T-cell (primary cell): Measurements from ENCODE around the gene LIMK2. TPM values are rescaled to one million over a fixed set of nuclear protein-coding genes. Genes with fewer than 3 reads are reported as not detected.

Experiments used
- ATAC-seq, 4 experiments: fragments of 200-7000 bp in 3 of 4; fragments of 150-1000 bp in 1 of 4; cut with Tn5 transposase; replicated peaks in 1 of 4; 1 replicate in 3 of 4; 2 replicates in 1 of 4; pipeline ENCODE4 v1.10.0; 2021; ENCODE audit warnings: moderate library complexity in 3 of 4, mild to moderate bottlenecking in 2 of 4, moderate number of reproducible peaks in 1 of 4
- CTCF ChIA-PET, 2 donors: fragments of 300-600 bp; sonication (Branson Sonifier 250); formaldehyde crosslinking; loops; one replicate each; lab custom pipeline; 2022; ENCODE audit warnings: antibody characterized with exemption in 2 of 2; lab: Charles Lee
- POLR2A ChIA-PET, 2 donors: fragments of 300-600 bp; sonication (Branson Sonifier 250); formaldehyde crosslinking; loops; one replicate each; lab custom pipeline; 2022; ENCODE audit warnings: antibody characterized with exemption in 2 of 2; lab: Charles Lee
- DNase-seq, 35 experiments: peaks; one replicate each; pipeline versions ENCODE4 v3.0.0 to v3.0.0-alpha.2; 2013 to 2023
- H3K27ac ChIP-seq: one replicate; pipeline ENCODE4 v1.5.1; 2013; ENCODE audit warnings: low read length
- H3K27me3 ChIP-seq, 2 experiments: replicated peaks in 1 of 2; 1 replicate in 1 of 2; 2 replicates in 1 of 2; pipeline versions ENCODE4 v1.6.1 to v1.7.0; 2013; ENCODE audit warnings: low read length in 1 of 2, mixed read lengths in 1 of 2; ENCODE audit not compliant: control insufficient read depth in 2 of 2, insufficient read depth in 2 of 2; ENCODE audit errors: extremely low read depth in 1 of 2
- H3K36me3 ChIP-seq, 2 donors: 1 replicate in 1 of 2; 2 replicates in 1 of 2; pipeline versions ENCODE4 v1.6.1 to v1.7.0; 2013; ENCODE audit warnings: low read length in 1 of 2; ENCODE audit not compliant: control insufficient read depth in 2 of 2, insufficient read depth in 1 of 2; ENCODE audit errors: extremely low read depth in 1 of 2
- H3K4me1 ChIP-seq, 2 experiments: 1 replicate in 1 of 2; 2 replicates in 1 of 2; pipeline versions ENCODE4 v1.6.1 to v1.7.0; 2013; ENCODE audit warnings: low read length in 2 of 2, mixed read lengths in 1 of 2; ENCODE audit not compliant: insufficient read depth in 2 of 2, control insufficient read depth in 1 of 2; ENCODE audit errors: extremely low read depth in 1 of 2
- H3K4me3 ChIP-seq, 2 donors: 1 replicate in 1 of 2; 2 replicates in 1 of 2; pipeline versions ENCODE4 v1.5.1 to v1.7.0; 2013; ENCODE audit warnings: mild to moderate bottlenecking in 2 of 2, low read length in 1 of 2, moderate library complexity in 1 of 2; ENCODE audit not compliant: control insufficient read depth in 1 of 2; ENCODE audit errors: extremely low read depth in 1 of 2
- H3K9me3 ChIP-seq: 2 replicates; pipeline ENCODE4 v1.7.0; 2013
- H3K27ac Mint-ChIP-seq, 2 donors: one replicate each; pipeline ENCODE4 v1.8.0; 2020 to 2021; ENCODE audit warnings: mild to moderate bottlenecking in 2 of 2, mixed read lengths in 2 of 2
- H3K27me3 Mint-ChIP-seq, 2 donors: one replicate each; pipeline ENCODE4 v1.8.0; 2021 to 2022; ENCODE audit warnings: mixed read lengths in 2 of 2
- H3K36me3 Mint-ChIP-seq: one replicate; pipeline ENCODE4 v1.8.0; 2021; ENCODE audit warnings: mixed read lengths
- H3K4me1 Mint-ChIP-seq, 3 donors: one replicate each; pipeline ENCODE4 v1.8.0; 2020 to 2022; ENCODE audit warnings: mixed read lengths in 3 of 3, mild to moderate bottlenecking in 1 of 3
- H3K4me3 Mint-ChIP-seq, 3 donors: one replicate each; pipeline ENCODE4 v1.8.0; 2020 to 2022; ENCODE audit warnings: mild to moderate bottlenecking in 3 of 3, mixed read lengths in 3 of 3, moderate library complexity in 3 of 3
- H3K9me3 Mint-ChIP-seq, 3 donors: one replicate each; pipeline ENCODE4 v1.8.0; 2020 to 2022; ENCODE audit warnings: mixed read lengths in 3 of 3
- WGBS: methylation state at CpG from one replicate; pipeline ENCODE4 v1.1.5; 2013; ENCODE audit warnings: missing lambda C conversion rate; ENCODE audit not compliant: insufficient coverage; 5-methylcytosine and 5-hydroxymethylcytosine counted together
- total RNA-seq, 35 experiments: library from RNA in 6 of 35; stranded (reverse) in 6 of 35; fragments of 120-200 nt in 1 of 35; gene quantifications; one replicate each; pipeline versions ENCODE4 v1.2.1 to v1.2.4 and lab custom pipeline; 2013 to 2026

LIMK2 gene
- total RNA-seq, 5 donors from 2014 or later (not counting 1 experiment from before 2014, with no cell fraction given): 21.5 to 31.5 (median 29.7) TPM

GRCh38 chr22:31177420-31178162 lies 34.5 kb upstream of the LIMK2 start:
- ChIA-PET CTCF (no interaction called here), POLR2A (no interaction called here)
- Histone ChIP-seq H3K27me3 (no peaks in the 10 kb centered on the region), H3K36me3 (peaks cover 7 to 21% of the 10 kb centered on the region in 2 donors), H3K27ac (no peak overlapping the region), H3K9me3 (no peaks in the 10 kb centered on the region), H3K4me1 (peaks cover 0 to 2% of the 10 kb centered on the region in 2 experiments), H3K4me3 (no peak overlapping the region)
- 100% methylated on average over 3 of the region's 6 CpGs for WGBS
- peaks cover 30% of the 10 kb centered on the region for H3K36me3 Mint-ChIP-seq
- DNase-seq: no peak
- peaks cover 23 to 37% (median 30%) of the 10 kb centered on the region in 3 donors for H3K4me1 Mint-ChIP-seq
- no peaks in the 10 kb centered on the region for H3K27me3 Mint-ChIP-seq
- ATAC-seq: no peak
- peaks cover 0 to 2% (median 0%) of the 10 kb centered on the region in 3 donors for H3K9me3 Mint-ChIP-seq
- H3K27ac Mint-ChIP-seq: no peak overlapping the region
- H3K4me3 Mint-ChIP-seq: no peak overlapping the region

GRCh38 chr22:31178859-31179258 lies 33.2 kb upstream of the LIMK2 start:
- peaks cover 0 to 2% (median 0%) of the 10 kb centered on the region in 3 donors for H3K9me3 Mint-ChIP-seq
- H3K27ac Mint-ChIP-seq: no peak overlapping the region
- DNase-seq (no peak), ATAC-seq (no peak)
- ChIA-PET POLR2A (no interaction called here), CTCF (no interaction called here)
- Histone ChIP-seq H3K36me3 (peaks cover 7 to 25% of the 10 kb centered on the region in 2 donors), H3K4me3 (no peak overlapping the region), H3K27ac (no peak overlapping the region), H3K9me3 (no peaks in the 10 kb centered on the region), H3K4me1 (no peaks in the 10 kb centered on the region), H3K27me3 (no peaks in the 10 kb centered on the region)
- H3K4me1 Mint-ChIP-seq: peaks cover 16 to 25% (median 18%) of the 10 kb centered on the region in 3 donors
- H3K4me3 Mint-ChIP-seq: no peak overlapping the region
- peaks cover 24% of the 10 kb centered on the region for H3K36me3 Mint-ChIP-seq
- no peaks in the 10 kb centered on the region for H3K27me3 Mint-ChIP-seq
- 96% methylated on average over 2 of the region's 2 CpGs for WGBS

- Histone ChIP-seq H3K36me3 (peaks cover 7 to 25% of the 10 kb centered on the region in 2 donors), H3K9me3 (no peaks in the 10 kb centered on the region), H3K27me3 (no peaks in the 10 kb centered on the region), H3K27ac (no peak overlapping the region), H3K4me1 (no peaks in the 10 kb centered on the region), H3K4me3 (no peak overlapping the region)
- CTCF ChIA-PET: no interaction called here
- no peak for ATAC-seq
- Mint-ChIP-seq H3K9me3 (peaks cover 0 to 2% (median 0%) of the 10 kb centered on the region in 3 donors), H3K4me3 (no peak overlapping the region), H3K27me3 (no peaks in the 10 kb centered on the region), H3K4me1 (peaks cover 15 to 23% (median 18%) of the 10 kb centered on the region in 3 donors), H3K27ac (peak overlapping the region in 1 of 2 donors; percentile 34), H3K36me3 (peaks cover 24% of the 10 kb centered on the region)
- POLR2A ChIA-PET: no interaction called here
- no CpG with 5 or more reads among the region's 1 CpG for WGBS
- no peak for DNase-seq
These were observed 32.8 kb upstream of the LIMK2 start for GRCh38 chr22:31179345-31179744.

GRCh38 chr22:31184015-31184414 lies 28.1 kb upstream of the LIMK2 start:
- CTCF ChIA-PET: no interaction called here
- Mint-ChIP-seq H3K27me3 (no peaks in the 10 kb centered on the region), H3K4me1 (peaks cover 0 to 3% (median 3%) of the 10 kb centered on the region in 3 donors), H3K27ac (no peak overlapping the region), H3K9me3 (peaks cover 0 to 2% (median 0%) of the 10 kb centered on the region in 3 donors), H3K4me3 (no peak overlapping the region), H3K36me3 (peaks cover 21% of the 10 kb centered on the region)
- Histone ChIP-seq H3K36me3 (peaks cover 7 to 26% of the 10 kb centered on the region in 2 donors), H3K4me1 (no peaks in the 10 kb centered on the region), H3K9me3 (no peaks in the 10 kb centered on the region), H3K27me3 (no peaks in the 10 kb centered on the region), H3K4me3 (no peak overlapping the region), H3K27ac (no peak overlapping the region)
- ATAC-seq (no peak), DNase-seq (no peak)
- 97% methylated on average over 10 of the region's 30 CpGs for WGBS
- POLR2A ChIA-PET: no interaction called here

- peaks cover 3 to 24% of the 10 kb centered on the region in 2 donors for H3K36me3 ChIP-seq
These were observed 27.0 kb upstream of the LIMK2 start for GRCh38 chr22:31185056-31185455.

GRCh38 chr22:31187627-31188026 lies 24.5 kb upstream of the LIMK2 start:
- 100% methylated on average over 3 of the region's 6 CpGs for WGBS
- no peaks in the 10 kb centered on the region for H3K4me1 Mint-ChIP-seq
- no peaks in the 10 kb centered on the region for H3K27me3 ChIP-seq
- no peaks in the 10 kb centered on the region for H3K4me1 ChIP-seq
- ChIA-PET CTCF (interaction anchor here in 1 of 2 donors (0.5 kb wide), 1 partner anchor 11 kb away, joined by 3 read pairs; no protein-coding TSS in a partner anchor), POLR2A (no interaction called here)
- no peak overlapping the region for H3K27ac ChIP-seq
- peaks cover 0 to 41% of the 10 kb centered on the region in 2 donors for H3K36me3 ChIP-seq
- H3K4me3 ChIP-seq: no peak overlapping the region
- H3K4me3 Mint-ChIP-seq: no peak overlapping the region
- ATAC-seq: no peak
- peaks cover 24% of the 10 kb centered on the region for H3K36me3 Mint-ChIP-seq
- no peak for DNase-seq
- H3K27me3 Mint-ChIP-seq: no peaks in the 10 kb centered on the region
- H3K9me3 Mint-ChIP-seq: no peaks in the 10 kb centered on the region
- no peaks in the 10 kb centered on the region for H3K9me3 ChIP-seq
- H3K27ac Mint-ChIP-seq: no peak overlapping the region

More at GRCh38 chr22:31185056-31185455, 27.0 kb upstream of the LIMK2 start:
- H3K9me3 Mint-ChIP-seq: peaks cover 0 to 2% (median 0%) of the 10 kb centered on the region in 3 donors
- ChIA-PET POLR2A (no interaction called here), CTCF (interaction anchor here in 1 of 2 donors (0.7 kb wide), 1 partner anchor 54 kb away, joined by 3 read pairs; no protein-coding TSS in a partner anchor)
- 100% methylated on average over 4 of the region's 5 CpGs for WGBS
- no peak for ATAC-seq
- no peak overlapping the region for H3K27ac Mint-ChIP-seq
- no peak overlapping the region for H3K4me3 Mint-ChIP-seq
- no peaks in the 10 kb centered on the region for H3K27me3 Mint-ChIP-seq
- Histone ChIP-seq H3K27me3 (no peaks in the 10 kb centered on the region), H3K4me3 (no peak overlapping the region), H3K9me3 (no peaks in the 10 kb centered on the region), H3K27ac (no peak overlapping the region), H3K4me1 (no peaks in the 10 kb centered on the region)
- no peaks in the 10 kb centered on the region for H3K4me1 Mint-ChIP-seq
- H3K36me3 Mint-ChIP-seq: peaks cover 20% of the 10 kb centered on the region
- DNase-seq: no peak
